Astrocyte (in vitro differentiated cells and primary cell): Measurements from ENCODE around the gene DBF4B.

Experiments used
- CTCF ChIP-seq: IDR thresholded peaks from 2 replicates; pipeline ENCODE4 v1.5.1; 2011; ENCODE audit warnings: low read depth, mild to moderate bottlenecking, inconsistent platforms, low read length, moderate library complexity; ENCODE audit not compliant: insufficient read depth
- EZH2 ChIP-seq: IDR thresholded peaks from 2 replicates; pipeline ENCODE4 v1.6.1; 2012; ENCODE audit warnings: mild to moderate bottlenecking, low read length, inconsistent platforms; ENCODE audit not compliant: insufficient read depth

DNA sequence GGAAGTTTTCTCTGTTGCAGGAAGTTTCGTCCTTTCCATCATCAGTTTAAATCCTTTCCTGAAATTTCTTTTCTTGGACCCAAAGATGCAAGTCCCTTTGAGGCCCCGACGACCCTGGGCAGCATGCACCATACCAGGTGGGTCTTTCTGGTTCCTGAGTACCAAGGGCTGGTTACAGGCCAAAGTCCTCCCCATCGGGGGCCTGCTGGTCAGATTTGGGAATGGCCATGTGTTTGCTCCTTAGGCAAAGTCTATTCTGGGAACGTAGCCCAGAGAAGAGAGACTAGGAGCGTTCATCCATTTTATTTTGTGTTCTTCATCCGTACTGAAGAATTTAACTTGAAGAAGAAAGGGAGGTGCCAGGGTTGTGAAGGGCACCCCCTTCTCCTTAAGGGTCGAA is 32.9 kb downstream of the DBF4B start:
- TF ChIP-seq EZH2 (no peak), CTCF (no peak)
